GM21381 (cell line): ENCODE results near the gene EIPR1.

Experiments used
- ATAC-seq: cut with Tn5 transposase; IDR thresholded peaks from one replicate; pipeline ENCODE4 v1.9.1; 2021; ENCODE audit warnings: mild to moderate bottlenecking, moderate library complexity; ENCODE audit not compliant: unreplicated experiment

EIPR1 gene

GRCh38 chr2:3168230-3168891 is 209.3 kb downstream of the EIPR1 start:
- no peak for ATAC-seq

GRCh38 chr2:3163401-3163800 is 214.2 kb downstream of the EIPR1 start:
- ATAC-seq = no peak

GRCh38 chr2:3162442-3163077 is 215.1 kb downstream of the EIPR1 start:
- no peak for ATAC-seq

- no peak for ATAC-seq
Measured at GRCh38 chr2:3160751-3161330, 216.8 kb downstream of the EIPR1 start.

- no peak for ATAC-seq
Measured at GRCh38 chr2:3159782-3160545, 217.7 kb downstream of the EIPR1 start.

- no peak for ATAC-seq
Measured at GRCh38 chr2:3154700-3155099, 222.9 kb downstream of the EIPR1 start.

GRCh38 chr2:3154146-3154545 is 223.5 kb downstream of the EIPR1 start:
- no peak for ATAC-seq

GRCh38 chr2:3151153-3151918 is 226.3 kb downstream of the EIPR1 start:
- no peak for ATAC-seq

- no peak for ATAC-seq
Measured at GRCh38 chr2:3149441-3150217, 228.0 kb downstream of the EIPR1 start.

GRCh38 chr2:3148716-3149115 is 228.9 kb downstream of the EIPR1 start:
- no peak for ATAC-seq

- no peak for ATAC-seq
Measured at GRCh38 chr2:3147651-3148530, 229.7 kb downstream of the EIPR1 start.

GRCh38 chr2:3146772-3147650 is 230.6 kb downstream of the EIPR1 start:
- ATAC-seq = no peak

GRCh38 chr2:3146175-3146574 is 231.4 kb downstream of the EIPR1 start:
- no peak for ATAC-seq

GRCh38 chr2:3145471-3146021 is 232.1 kb downstream of the EIPR1 start:
- ATAC-seq = no peak

GRCh38 chr2:3144856-3145255 is 232.8 kb downstream of the EIPR1 start:
- ATAC-seq = no peak

- ATAC-seq = no peak
Measured at GRCh38 chr2:3143602-3144001, 234.0 kb downstream of the EIPR1 start.

GRCh38 chr2:3142961-3143571 is 234.6 kb downstream of the EIPR1 start:
- no peak for ATAC-seq
